HCT116 (cell line): Measurements from ENCODE around the gene NPB. TPM values are rescaled to one million over a fixed set of nuclear protein-coding genes. Genes with fewer than 3 reads are reported as not detected.

Experiments
- ATAC-seq: fragments of 200-7000 bp; cut with Tn5 transposase; 2 replicates; pipeline ENCODE4 v1.9.1; 2020; ENCODE audit warnings: mild to moderate bottlenecking, moderate library complexity
- BruUV-seq: library from RNA; stranded (reverse); fragments of 400-500 nt; replicated peaks from 2 replicates; lab custom pipeline; 2021; lab: Mats Ljungman, UMichigan
- CTCF ChIA-PET: fragments of 300-600 bp; sonication (Branson Sonifier 250); formaldehyde crosslinking; loops from one replicate; lab custom pipeline; 2021; ENCODE audit warnings: antibody characterized with exemption; lab: Charles Lee
- POLR2A ChIA-PET: fragments of 300-600, 350-600 bp; sonication (Branson Sonifier 250); formaldehyde crosslinking; loops from one replicate; lab custom pipeline; 2021; ENCODE audit warnings: antibody characterized with exemption; lab: Charles Lee
- RAD21 ChIA-PET, 2 experiments: fragments of 300-600 bp; sonication (Branson Sonifier 250); formaldehyde crosslinking; loops; one replicate each; lab custom pipeline; 2023; ENCODE audit warnings: low total read pairs in 2 of 2; ENCODE audit not compliant: uncharacterized antibody in 2 of 2, unreplicated experiment in 2 of 2, low non-redundant PET in 1 of 2; lab: Charles Lee
- DNase-seq: peaks from one replicate; pipeline ENCODE4 v3.0.0-alpha.2; 2010; ENCODE audit warnings: low read depth, low spot score
- H2AFZ ChIP-seq: fragments of 200-600 bp; shearing (Covaris generic), sonication (generic); 2 replicates; pipeline ENCODE4 v1.6.1; 2017; ENCODE audit warnings: low read depth, mixed run types, mixed read lengths, antibody characterized with exemption, low read length; ENCODE audit not compliant: poor library complexity, severe bottlenecking
- H3K27ac ChIP-seq: 2 replicates; pipeline ENCODE4 v1.5.1; 2012; ENCODE audit warnings: low read depth, low read length
- H3K27me3 ChIP-seq: fragments of 200-600 bp; sonication (generic); 2 replicates; pipeline ENCODE4 v1.6.1; 2016; ENCODE audit warnings: mixed run types, low read length, mixed read lengths; ENCODE audit not compliant: insufficient read depth
- H3K36me3 ChIP-seq, 2 experiments: fragments of 200-500 bp in 1 of 2; fragments of 200-600 bp in 1 of 2; sonication (Bioruptor generic) in 1 of 2; sonication (generic) in 1 of 2; 2 replicates each; pipeline versions ENCODE4 v1.5.1 to v1.6.1; 2014 to 2016; ENCODE audit warnings: low read length in 2 of 2, inconsistent platforms in 1 of 2, mixed read lengths in 1 of 2, mixed run types in 1 of 2; ENCODE audit not compliant: insufficient read depth in 2 of 2, control insufficient read depth in 1 of 2
- H3K4me1 ChIP-seq, 2 experiments: fragments of 200-600 bp in 1 of 2; sonication (generic) in 1 of 2; 2 replicates each; pipeline versions ENCODE4 v1.5.1 to v1.6.1; 2012 to 2017; ENCODE audit warnings: low read length in 2 of 2, inconsistent platforms in 1 of 2, mild to moderate bottlenecking in 1 of 2, mixed read lengths in 1 of 2, mixed run types in 1 of 2, moderate library complexity in 1 of 2; ENCODE audit not compliant: insufficient read depth in 2 of 2, control insufficient read depth in 1 of 2
- H3K4me2 ChIP-seq: fragments of 200-600 bp; sonication (generic); 2 replicates; pipeline ENCODE4 v1.6.1; 2017; ENCODE audit warnings: mixed run types, low read length, mixed read lengths
- H3K4me3 ChIP-seq, 2 experiments: fragments of 200-600 bp in 1 of 2; sonication (generic) in 1 of 2; replicated peaks in 1 of 2; 2 replicates each; pipeline ENCODE4 v1.5.1; 2011 to 2016; ENCODE audit warnings: low read length in 2 of 2, control low read depth in 1 of 2, low read depth in 1 of 2, mild to moderate bottlenecking in 1 of 2, mixed read lengths in 1 of 2, mixed run types in 1 of 2
- H3K79me2 ChIP-seq: fragments of 200-600 bp; sonication (generic); 2 replicates; pipeline ENCODE4 v1.6.1; 2017; ENCODE audit warnings: mild to moderate bottlenecking, mixed run types, low read length, moderate library complexity, mixed read lengths; ENCODE audit not compliant: insufficient read depth
- H3K9ac ChIP-seq: fragments of 200-600 bp; sonication (generic); 2 replicates; pipeline ENCODE4 v1.6.1; 2016; ENCODE audit warnings: low read length, mixed read lengths
- H3K9me2 ChIP-seq: fragments of 200-600 bp; sonication (generic), shearing (Covaris generic); 2 replicates; pipeline ENCODE4 v1.6.1; 2017; ENCODE audit warnings: mixed run types, mild to moderate bottlenecking, moderate library complexity; ENCODE audit not compliant: insufficient read depth
- H3K9me3 ChIP-seq, 2 experiments: fragments of 200-500 bp in 1 of 2; fragments of 200-600 bp in 1 of 2; sonication (Bioruptor generic) in 1 of 2; sonication (generic) in 1 of 2; 2 replicates each; pipeline ENCODE4 v1.6.1; 2014 to 2017; ENCODE audit warnings: low read length in 2 of 2, mixed read lengths in 2 of 2, inconsistent platforms in 1 of 2, low read depth in 1 of 2, mild to moderate bottlenecking in 1 of 2, mixed run types in 1 of 2, moderate library complexity in 1 of 2; ENCODE audit not compliant: control insufficient read depth in 1 of 2, insufficient read depth in 1 of 2
- H4K20me1 ChIP-seq: fragments of 200-600 bp; sonication (generic), shearing (Covaris generic); 2 replicates; pipeline ENCODE4 v1.6.1; 2017; ENCODE audit warnings: mixed run types, mild to moderate bottlenecking, moderate library complexity; ENCODE audit not compliant: insufficient read depth
- ELF1 ChIP-seq: IDR thresholded peaks from 2 replicates; pipeline ENCODE4 v1.6.1; 2012; ENCODE audit warnings: low read depth, borderline replicate concordance
- POLR2A ChIP-seq: IDR thresholded peaks from 2 replicates; pipeline ENCODE4 v1.7.0; 2011; ENCODE audit warnings: borderline replicate concordance; ENCODE audit not compliant: insufficient read depth, insufficient read length; ENCODE audit errors: extremely low read depth
- POLR2AphosphoS5 ChIP-seq: IDR thresholded peaks from 2 replicates; pipeline ENCODE4 v1.6.1; 2011; ENCODE audit warnings: mild to moderate bottlenecking, low read depth, low read length, moderate library complexity
- SRF ChIP-seq: IDR thresholded peaks from 2 replicates; pipeline ENCODE4 v1.6.1; 2012; ENCODE audit warnings: low read depth
- TCF7L2 ChIP-seq: IDR thresholded peaks from 2 replicates; pipeline ENCODE4 v1.7.0; 2011; ENCODE audit warnings: borderline replicate concordance, inconsistent platforms; ENCODE audit not compliant: insufficient read depth, insufficient read length; ENCODE audit errors: extremely low read depth
- YY1 ChIP-seq: IDR thresholded peaks from 2 replicates; pipeline ENCODE4 v1.6.1; 2011; ENCODE audit warnings: low read length, low read depth, moderate library complexity, mild to moderate bottlenecking; ENCODE audit not compliant: insufficient replicate concordance; ENCODE audit errors: extremely low read depth
- intact Hi-C: fragments of 100-400 bp; cut with micrococcal nuclease; formaldehyde crosslinking; loops from 2 replicates; pipeline ENCODE4 v1.10.0; 2022
- total RNA-seq: library from RNA; stranded (reverse); gene quantifications from one replicate; pipeline ENCODE4 v1.2.1, GENCODE V29; 2021; ENCODE audit not compliant: unreplicated experiment
- TF ChIP-seq, protein P1 (sequence below): IDR thresholded peaks from 2 replicates; pipeline ENCODE4 v1.6.1; 2011; ENCODE audit warnings: mild to moderate bottlenecking, low read length, moderate library complexity; ENCODE audit not compliant: insufficient replicate concordance; ENCODE audit errors: extremely low read depth

NPB gene
- total RNA-seq, 1 experiment from 2014 or later, result 1.2 TPM

DNA sequence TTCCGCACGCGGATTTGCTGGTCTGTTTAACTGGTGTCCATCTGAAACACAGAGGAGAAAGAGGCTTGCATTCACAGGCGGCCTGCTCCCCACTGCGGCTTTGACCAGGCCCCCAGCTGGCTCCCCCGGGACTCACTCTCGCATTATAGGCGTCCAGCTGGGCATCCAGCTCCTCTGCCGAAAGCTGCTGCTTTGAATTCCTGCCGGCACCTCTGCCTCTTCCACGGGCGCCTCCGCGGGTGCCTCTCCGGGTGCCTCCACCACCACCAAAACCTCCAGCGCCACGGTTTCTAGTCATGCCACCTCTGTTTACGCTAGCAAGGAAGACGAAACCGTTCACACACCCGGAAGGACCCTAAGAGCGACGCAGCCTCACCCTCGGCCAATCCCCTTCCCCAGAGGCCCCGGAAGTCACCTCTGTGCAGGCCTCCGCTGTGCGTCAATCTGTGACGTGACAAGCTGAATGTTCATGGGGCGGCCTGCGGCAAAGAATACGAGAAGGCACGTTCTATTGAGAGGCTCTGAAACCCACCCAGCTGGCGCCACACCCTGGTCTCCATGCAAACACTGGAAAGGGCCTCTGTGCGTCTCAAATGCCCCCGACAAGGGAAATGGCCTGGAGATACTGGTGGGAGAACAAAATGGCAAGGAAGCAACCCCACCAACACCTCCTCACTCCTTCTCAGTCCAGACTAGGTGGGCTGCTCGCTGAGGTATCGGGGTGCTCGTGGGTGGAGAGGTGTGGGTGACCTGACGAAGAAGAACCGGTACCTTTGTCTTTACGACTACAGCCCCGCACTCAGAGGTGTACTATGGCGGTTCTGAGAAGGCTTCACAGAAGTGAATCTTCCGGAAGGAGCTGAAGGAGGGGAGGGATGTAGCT lies 13.7 kb upstream of the NPB start:
- Histone ChIP-seq H3K36me3 (peaks cover 40 to 71% of the 10 kb centered on the region in 2 experiments), H3K27me3 (no peaks in the 10 kb centered on the region), H3K4me1 (peaks cover 15 to 34% of the 10 kb centered on the region in 2 experiments), H3K9ac (no peak overlapping the region), H3K4me3 (no peak overlapping the region), H3K4me2 (no peak overlapping the region), H3K9me2 (no peaks in the 10 kb centered on the region), H3K9me3 (no peaks in the 10 kb centered on the region), H4K20me1 (peaks cover 7% of the 10 kb centered on the region; the same call in 1 of the 2 replicates), H3K79me2 (peaks cover 93% of the 10 kb centered on the region), H2AFZ (no peak overlapping the region), H3K27ac (peak overlapping the region; percentile 97; the same call in 1 of the 2 replicates)
- ChIA-PET POLR2A (no interaction called here), RAD21 (no interaction called here), CTCF (no interaction called here)
- no peak for DNase-seq
- no peak for ATAC-seq
- TF ChIP-seq ELF1 (no peak), POLR2A (no peak)
- intact Hi-C loops, result no loop called here
- no TSS peak for BruUV-seq

DNA sequence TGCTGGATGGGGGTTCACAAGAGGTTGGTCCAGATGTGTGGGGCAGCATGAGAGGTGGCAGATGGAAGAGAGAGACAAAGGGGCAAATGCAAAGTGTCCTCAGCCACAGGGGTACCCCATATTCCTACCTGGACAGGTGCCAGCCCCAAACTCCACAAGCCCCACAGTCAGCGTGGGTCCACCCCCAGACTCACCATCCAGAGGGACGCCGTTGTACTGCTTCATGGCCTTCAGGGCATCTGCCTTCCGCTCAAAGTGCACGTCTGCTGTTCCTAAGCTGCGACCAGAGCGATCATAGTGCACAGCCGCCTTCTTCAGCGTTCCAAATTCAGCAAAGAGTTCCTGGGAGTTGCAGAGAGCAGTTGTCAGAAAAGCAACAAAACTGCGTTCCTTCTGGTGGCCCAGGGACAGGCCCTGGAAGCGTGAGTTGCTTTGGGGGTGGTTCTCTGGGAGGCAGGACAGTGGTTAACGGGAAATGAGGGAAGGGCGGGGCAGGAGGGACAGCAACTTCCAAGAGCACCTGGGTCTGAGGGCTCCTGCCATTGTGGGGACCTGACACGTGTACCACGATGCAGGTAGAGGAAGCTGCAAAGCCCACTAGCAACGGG lies 12.9 kb upstream of the NPB start:
- no peaks in the 10 kb centered on the region for H3K9me3 ChIP-seq
- H3K9me2 ChIP-seq, result no peaks in the 10 kb centered on the region
- CTCF ChIA-PET, result no interaction called here
- H3K9ac ChIP-seq, result peak overlapping the region; percentile 95; the same call in 1 of the 2 replicates
- TF ChIP-seq ELF1 (no peak), YY1 (no peak), POLR2AphosphoS5 (no peak), POLR2A (no peak), SRF (no peak), TCF7L2 (no peak)
- TF ChIP-seq, protein P1, sequence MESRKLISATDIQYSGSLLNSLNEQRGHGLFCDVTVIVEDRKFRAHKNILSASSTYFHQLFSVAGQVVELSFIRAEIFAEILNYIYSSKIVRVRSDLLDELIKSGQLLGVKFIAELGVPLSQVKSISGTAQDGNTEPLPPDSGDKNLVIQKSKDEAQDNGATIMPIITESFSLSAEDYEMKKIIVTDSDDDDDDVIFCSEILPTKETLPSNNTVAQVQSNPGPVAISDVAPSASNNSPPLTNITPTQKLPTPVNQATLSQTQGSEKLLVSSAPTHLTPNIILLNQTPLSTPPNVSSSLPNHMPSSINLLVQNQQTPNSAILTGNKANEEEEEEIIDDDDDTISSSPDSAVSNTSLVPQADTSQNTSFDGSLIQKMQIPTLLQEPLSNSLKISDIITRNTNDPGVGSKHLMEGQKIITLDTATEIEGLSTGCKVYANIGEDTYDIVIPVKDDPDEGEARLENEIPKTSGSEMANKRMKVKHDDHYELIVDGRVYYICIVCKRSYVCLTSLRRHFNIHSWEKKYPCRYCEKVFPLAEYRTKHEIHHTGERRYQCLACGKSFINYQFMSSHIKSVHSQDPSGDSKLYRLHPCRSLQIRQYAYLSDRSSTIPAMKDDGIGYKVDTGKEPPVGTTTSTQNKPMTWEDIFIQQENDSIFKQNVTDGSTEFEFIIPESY, result no peak
- TF ChIP-seq, all 23 proteins: peak for 0
- peak overlapping the region; percentile 92 for H3K4me2 ChIP-seq
- DNase-seq (no peak), ATAC-seq (no peak)
- H2AFZ ChIP-seq, result no peak overlapping the region
- intact Hi-C loops, result no loop called here
- ChIA-PET POLR2A (no interaction called here), RAD21 (no interaction called here)
- peaks cover 7% of the 10 kb centered on the region; the same call in 1 of the 2 replicates for H4K20me1 ChIP-seq
- no TSS peak for BruUV-seq
- H3K27me3 ChIP-seq, result no peaks in the 10 kb centered on the region
- peaks cover 15 to 34% of the 10 kb centered on the region in 2 experiments for H3K4me1 ChIP-seq
- H3K36me3 ChIP-seq, result peaks cover 40 to 66% of the 10 kb centered on the region in 2 experiments
- no peak overlapping the region; a peak in 1 of 4 replicates for H3K4me3 ChIP-seq
- H3K79me2 ChIP-seq, result peaks cover 92% of the 10 kb centered on the region
- H3K27ac ChIP-seq, result peak overlapping the region; percentile 97
